GM21360 (cell line): Measurements from ENCODE around the gene FNBP1.

Experiments used
- ATAC-seq: cut with Tn5 transposase; IDR thresholded peaks from one replicate; pipeline ENCODE4 v1.9.1; 2021; ENCODE audit warnings: mild to moderate bottlenecking, moderate library complexity; ENCODE audit not compliant: unreplicated experiment

The FNBP1 gene

GRCh38 chr9:130045725-130046450 lies 2.9 kb upstream of the FNBP1 start:
- no peak for ATAC-seq

GRCh38 chr9:130043654-130044623 lies 950 bp upstream of the FNBP1 start:
- no peak for ATAC-seq

- ATAC-seq: no peak
These were observed 544 bp downstream of the FNBP1 start for GRCh38 chr9:130042406-130042884.

GRCh38 chr9:130041648-130042405 lies 1.2 kb downstream of the FNBP1 start:
- ATAC-seq: no peak

GRCh38 chr9:130040984-130041647 lies 1.9 kb downstream of the FNBP1 start:
- ATAC-seq: no peak

- ATAC-seq: no peak
These were observed 3.4 kb downstream of the FNBP1 start for GRCh38 chr9:130039528-130040147.

- no peak for ATAC-seq
These were observed 6.9 kb downstream of the FNBP1 start for GRCh38 chr9:130036099-130036498.

- ATAC-seq: no peak
These were observed 8.4 kb downstream of the FNBP1 start for GRCh38 chr9:130034570-130034969.

- ATAC-seq: no peak
These were observed 12.3 kb downstream of the FNBP1 start for GRCh38 chr9:130030651-130031127.

GRCh38 chr9:130029223-130029973 lies 13.6 kb downstream of the FNBP1 start:
- ATAC-seq: no peak

- ATAC-seq: no peak
These were observed 14.3 kb downstream of the FNBP1 start for GRCh38 chr9:130028493-130029222.

- no peak for ATAC-seq
These were observed 15.2 kb downstream of the FNBP1 start for GRCh38 chr9:130027533-130028365.

GRCh38 chr9:130026583-130027340 lies 16.2 kb downstream of the FNBP1 start:
- no peak for ATAC-seq

- ATAC-seq: no peak
These were observed 18.4 kb downstream of the FNBP1 start for GRCh38 chr9:130024597-130024994.

GRCh38 chr9:130023994-130024596 lies 18.9 kb downstream of the FNBP1 start:
- no peak for ATAC-seq

- ATAC-seq: peak; percentile 40
These were observed 19.7 kb downstream of the FNBP1 start for GRCh38 chr9:130023144-130023787.
